HepG2 (cell line): ENCODE data around the gene LDLRAD3.

Experiments used
- CTCF ChIP-seq: sonication (generic); formaldehyde crosslinking; IDR thresholded peaks from 2 replicates; pipeline ENCODE4 v1.5.0; 2020; ENCODE audit warnings: mild to moderate bottlenecking, missing genetic modification reagents, moderate library complexity
- EHMT2 ChIP-seq: fragments of 200-600 bp; sonication (generic); IDR thresholded peaks from 2 replicates; pipeline ENCODE4 v1.7.0; 2017; ENCODE audit warnings: antibody characterized with exemption, low read depth, low read length, borderline replicate concordance
- FOXM1 ChIP-seq: sonication (generic); formaldehyde crosslinking; IDR thresholded peaks from 2 replicates; pipeline ENCODE4 v1.5.0; 2020; ENCODE audit warnings: missing genetic modification reagents
- GABPA ChIP-seq, 2 experiments: IDR thresholded peaks; 2 replicates each; pipeline ENCODE4 v1.6.1; 2011 to 2016; ENCODE audit warnings: low read depth in 2 of 2, low read length in 1 of 2, missing biosample characterization in 1 of 2, missing genetic modification characterization in 1 of 2
- LCORL ChIP-seq, 2 experiments: fragments of 450-650 bp in 1 of 2; sonication (generic) in 1 of 2; formaldehyde crosslinking in 1 of 2; IDR thresholded peaks; 2 replicates each; pipeline versions ENCODE4 v1.5.0 to v1.6.1; 2017 to 2020; ENCODE audit warnings: antibody characterized with exemption in 1 of 2, missing genetic modification reagents in 1 of 2
- MAX ChIP-seq: IDR thresholded peaks from 2 replicates; pipeline ENCODE4 v1.6.1; 2012; ENCODE audit warnings: inconsistent platforms
- MXD4 ChIP-seq: IDR thresholded peaks from 2 replicates; pipeline ENCODE4 v1.6.1; 2016; ENCODE audit warnings: mild to moderate bottlenecking, missing biosample characterization, missing genetic modification reagents
- NFATC3 ChIP-seq: sonication (generic); formaldehyde crosslinking; IDR thresholded peaks from 2 replicates; pipeline ENCODE4 v1.5.1; 2020; ENCODE audit warnings: mild to moderate bottlenecking, missing genetic modification reagents
- NFYB ChIP-seq: sonication (generic); formaldehyde crosslinking; IDR thresholded peaks from 2 replicates; pipeline ENCODE4 v1.4.0; 2020; ENCODE audit warnings: missing genetic modification reagents
- POLR2AphosphoS5 ChIP-seq: IDR thresholded peaks from 2 replicates; pipeline ENCODE4 v1.6.1; 2012; ENCODE audit warnings: low read depth, low read length
- SIX1 ChIP-seq: sonication (generic); formaldehyde crosslinking; IDR thresholded peaks from 2 replicates; pipeline ENCODE4 v1.4.0; 2020; ENCODE audit warnings: missing genetic modification reagents, borderline replicate concordance
- ZNF704 ChIP-seq: sonication (generic); formaldehyde crosslinking; IDR thresholded peaks from 2 replicates; pipeline ENCODE4 v1.8.1; 2023; ENCODE audit warnings: mild to moderate bottlenecking, inconsistent platforms, moderate library complexity, missing genetic modification reagents, borderline replicate concordance

GRCh38 chr11:36249246-36249645, 305.4 kb downstream of the LDLRAD3 start:
- TF ChIP-seq LCORL (IDR thresholded peaks at IDR 0.05) (no peak), LCORL (CRISPR knock-in tag; IDR thresholded peaks at IDR 0.05) (no peak), GABPA (IDR thresholded peaks at IDR 0.05; ENCODE audit: low read depth, low read length) (no peak), GABPA (CRISPR knock-in tag; IDR thresholded peaks at IDR 0.05; ENCODE audit: low read depth) (no peak), SIX1 (CRISPR knock-in tag) (no peak), FOXM1 (no peak), CTCF (CRISPR knock-in tag) (no peak), NFATC3 (CRISPR knock-in tag) (no peak), MXD4 (CRISPR knock-in tag) (no peak), POLR2AphosphoS5 (no peak), NFYB (no peak), MAX (no peak), EHMT2 (no peak), ZNF704 (CRISPR knock-in tag) (no peak)
